M059J (cell line): ENCODE results near the gene TMPRSS7. TPM values are rescaled to one million over a fixed set of nuclear protein-coding genes. Genes with fewer than 3 reads are reported as not detected.

Experiments
- DNase-seq: peaks from one replicate; pipeline ENCODE4 v3.0.0-alpha.2; 2012; ENCODE audit warnings: low read depth
- total RNA-seq: library from RNA; depleted of rRNA; stranded (reverse); fragments of >200 nt; shearing (Covaris generic); gene quantifications from 2 replicates; pipeline ENCODE4 v1.2.3, GENCODE V29; 2014; rRNA removed

TMPRSS7 gene
- not detected in 2 replicates for total RNA-seq

GRCh38 chr3:112034436-112034835 lies at the start of gene TMPRSS7:
TMPRSS7 (plus strand) TSS chr3:112034736; CDS start chr3:112034846, 110 bp downstream.
- DNase-seq: no peak

GRCh38 chr3:111986800-111987199 lies 47.7 kb upstream of the TMPRSS7 start:
- DNase-seq: no peak

GRCh38 chr3:111989061-111989678 lies 45.4 kb upstream of the TMPRSS7 start:
- peak; percentile 79 for DNase-seq

GRCh38 chr3:111993038-111993437 lies 41.5 kb upstream of the TMPRSS7 start:
- DNase-seq: no peak

- DNase-seq: peak; percentile 63
These were observed 35.7 kb upstream of the TMPRSS7 start, which contains the start of gene TAGLN3 for GRCh38 chr3:111998636-111999483. TAGLN3 (plus strand) TSS chr3:111998922; CDS start chr3:111999423, 501 bp downstream.

GRCh38 chr3:111999484-112000324 lies 34.8 kb upstream of the TMPRSS7 start:
- no peak for DNase-seq

GRCh38 chr3:112000367-112000771 lies 34.2 kb upstream of the TMPRSS7 start:
- DNase-seq: no peak

GRCh38 chr3:112000966-112001365 lies 33.6 kb upstream of the TMPRSS7 start:
- no peak for DNase-seq

- DNase-seq: no peak
These were observed 33.0 kb upstream of the TMPRSS7 start for GRCh38 chr3:112001526-112001925.

GRCh38 chr3:112002096-112002971 lies 32.2 kb upstream of the TMPRSS7 start:
- peak; percentile 79 for DNase-seq

GRCh38 chr3:112003321-112004080 lies 31.0 kb upstream of the TMPRSS7 start:
- no peak for DNase-seq

GRCh38 chr3:112004187-112004586 lies 30.3 kb upstream of the TMPRSS7 start:
- DNase-seq: no peak

GRCh38 chr3:112004669-112005068 lies 29.9 kb upstream of the TMPRSS7 start:
- no peak for DNase-seq

- DNase-seq: peak; percentile 38
These were observed 29.4 kb upstream of the TMPRSS7 start for GRCh38 chr3:112005091-112005672.

GRCh38 chr3:112007633-112008032 lies 26.9 kb upstream of the TMPRSS7 start:
- peak; percentile 34 for DNase-seq

GRCh38 chr3:112009670-112010069 lies 24.9 kb upstream of the TMPRSS7 start:
- no peak for DNase-seq

GRCh38 chr3:112010636-112011035 lies 23.9 kb upstream of the TMPRSS7 start:
- no peak for DNase-seq

GRCh38 chr3:112011376-112011940 lies 23.1 kb upstream of the TMPRSS7 start:
- no peak for DNase-seq

GRCh38 chr3:112012205-112012992 lies 22.1 kb upstream of the TMPRSS7 start:
- no peak for DNase-seq
